ENCODE results near the gene CD79B. TPM values are rescaled to one million over a fixed set of nuclear protein-coding genes. Genes with fewer than 3 reads are reported as not detected.

Gene CD79B
- not detected for polyA plus RNA-seq (2013, experiment 1 of 2; ENCODE audit: insufficient read length)
- not detected for polyA plus RNA-seq (2013, experiment 2 of 2; ENCODE audit: insufficient read length)

DNA sequence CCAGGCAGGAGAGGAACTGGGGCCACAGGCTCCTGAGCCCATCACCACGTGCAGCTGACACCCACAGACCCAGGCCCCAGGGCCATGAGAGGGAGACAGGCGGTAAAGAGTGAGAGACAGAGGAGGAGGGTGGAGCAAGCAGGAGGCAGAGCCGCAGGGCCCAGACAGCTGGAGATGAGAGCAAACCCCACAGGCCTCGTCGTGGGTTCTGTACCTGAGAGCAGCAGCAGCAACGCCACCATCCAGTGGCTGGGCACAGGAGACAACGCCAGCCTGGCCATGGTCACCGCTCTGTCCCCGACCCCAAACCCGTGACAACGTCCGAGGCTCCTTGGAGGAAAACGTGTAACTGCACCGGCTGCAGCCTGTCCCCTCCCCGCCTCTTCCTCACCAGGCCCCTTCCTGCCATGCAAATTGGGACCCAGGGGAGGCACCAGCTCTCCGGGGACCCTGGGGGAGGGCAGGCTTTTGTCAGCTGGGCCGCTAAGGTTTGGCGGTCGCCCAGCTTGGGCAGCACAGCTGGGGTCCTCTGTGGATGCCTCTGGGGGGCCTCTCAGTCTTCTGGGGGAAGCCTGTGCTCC lies at the start of gene CD79B:
Gene CD79B (minus strand): TSS at position 351 of the 581 bp plus-strand sequence. CDS start 70 bp downstream, at position 281.
- DNase-seq: no peak

DNA sequence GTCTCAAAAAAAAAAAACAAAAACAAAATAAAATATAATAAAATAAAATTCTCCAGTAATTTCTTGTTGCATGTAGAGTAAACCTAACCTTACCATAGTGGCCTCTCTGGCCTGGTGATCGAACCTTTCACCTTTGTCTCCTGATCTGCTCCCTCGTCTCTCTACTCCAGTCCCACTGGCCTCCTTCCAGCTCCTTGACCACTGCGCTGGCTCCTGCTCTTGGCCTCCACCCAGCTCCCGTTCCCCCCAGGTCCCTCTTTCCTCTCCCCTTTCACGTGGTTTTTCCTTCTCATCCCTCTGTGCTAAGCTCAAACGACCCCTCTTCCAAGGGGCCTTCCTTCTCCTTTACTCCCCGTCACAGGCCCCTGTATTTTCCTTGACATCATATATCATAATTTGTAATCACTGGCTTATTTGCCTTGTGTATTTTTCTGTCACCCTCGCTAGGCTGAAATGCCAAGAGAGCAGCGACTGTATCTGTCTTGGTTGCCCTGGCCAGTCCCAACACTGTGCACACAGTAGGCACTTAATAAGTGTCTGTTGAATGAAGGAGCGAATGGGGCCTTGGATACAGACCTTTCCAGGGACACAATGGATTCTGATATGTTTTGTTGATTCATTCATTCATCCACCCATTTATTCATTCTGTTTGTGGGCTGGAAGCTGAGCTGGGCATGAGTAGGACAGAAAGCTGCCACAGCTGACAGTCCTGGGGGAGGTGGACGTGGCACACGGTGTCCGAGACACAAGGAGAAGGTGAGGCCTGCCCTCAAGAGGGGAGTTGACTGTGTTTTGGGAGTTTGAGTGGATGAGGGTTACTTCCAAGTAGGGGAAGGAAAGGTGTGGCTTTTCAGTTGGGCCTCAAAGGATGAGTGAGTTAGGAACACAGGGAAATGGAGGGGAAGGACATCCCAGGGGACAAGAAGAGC lies 46.4 kb upstream of the CD79B start:
- no peak for DNase-seq

DNA sequence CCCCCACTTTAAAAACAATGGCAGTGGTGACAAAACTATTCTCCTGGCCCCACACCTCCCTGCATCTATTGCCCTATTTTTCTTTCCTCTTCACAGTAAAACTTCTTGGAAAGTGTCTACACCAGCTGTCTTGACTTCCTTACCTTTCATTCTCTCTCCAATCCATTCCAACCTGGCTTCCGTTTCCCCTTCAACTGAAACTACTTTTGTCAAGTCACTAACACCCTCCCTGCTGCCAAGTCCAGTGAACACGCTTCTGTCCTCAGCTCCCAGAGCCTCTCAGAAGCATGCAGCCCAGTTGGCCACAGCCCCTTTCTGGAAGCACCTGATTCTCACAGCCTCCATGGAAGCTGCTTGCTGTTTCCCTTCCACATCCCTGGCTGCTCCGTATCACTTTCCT lies 44.6 kb upstream of the CD79B start:
- no peak for DNase-seq

DNA sequence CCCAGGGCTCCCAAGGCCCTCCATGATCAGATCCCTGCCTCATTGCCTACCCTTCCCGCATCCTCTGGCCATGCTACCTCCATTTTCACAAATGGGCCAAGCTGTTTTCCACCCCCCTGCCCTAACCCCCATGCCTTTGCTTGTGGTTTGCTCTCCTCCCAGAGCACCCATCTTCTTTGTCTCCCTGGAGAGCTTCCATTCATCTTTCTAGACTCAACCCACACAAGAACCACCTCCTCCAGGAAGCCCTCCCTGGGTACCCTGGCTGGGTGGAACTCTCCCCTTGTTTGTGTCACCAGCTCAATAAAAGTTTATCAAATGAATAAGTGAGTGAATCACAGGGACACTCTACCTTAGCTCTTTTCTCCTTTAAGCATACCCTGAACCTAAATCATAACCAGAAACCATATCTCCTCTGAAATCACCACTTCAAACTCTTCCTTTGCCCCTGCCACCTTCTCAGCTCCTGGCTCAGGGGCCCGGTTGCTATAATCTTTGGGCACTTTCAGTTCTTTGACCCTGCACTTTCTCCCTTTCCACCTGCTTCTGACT lies 43.5 kb upstream of the CD79B start:
- DNase-seq: no peak

DNA sequence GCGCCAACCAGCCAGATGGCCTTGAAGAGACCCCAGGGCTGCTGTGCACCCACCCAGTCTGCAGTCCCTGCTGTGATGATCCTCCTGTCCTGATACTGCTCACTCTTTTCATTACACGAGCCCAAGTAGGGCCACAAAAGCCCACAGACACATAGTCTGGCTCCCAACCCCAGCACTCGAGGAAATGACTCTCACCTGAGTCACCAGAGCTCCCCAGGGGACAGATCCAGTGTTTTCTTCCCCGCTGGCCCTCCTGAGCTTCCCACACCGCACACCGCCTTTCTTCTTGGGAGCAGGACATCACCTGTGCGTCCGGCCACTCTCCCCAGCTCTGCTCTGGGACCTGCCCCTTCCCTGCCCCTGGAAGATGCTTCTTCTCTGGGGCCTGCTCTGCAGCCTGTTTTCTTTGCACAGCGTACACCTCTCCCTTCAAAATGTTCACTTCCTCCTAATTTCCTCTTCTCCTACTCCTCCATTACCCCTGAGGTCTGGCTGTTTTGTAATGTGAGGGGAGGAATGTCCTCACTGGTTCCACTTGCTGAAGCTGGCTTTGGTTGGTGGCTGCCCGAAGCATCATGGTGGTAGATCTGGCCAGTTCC lies 42.6 kb upstream of the CD79B start:
- DNase-seq: peak; percentile 58

DNA sequence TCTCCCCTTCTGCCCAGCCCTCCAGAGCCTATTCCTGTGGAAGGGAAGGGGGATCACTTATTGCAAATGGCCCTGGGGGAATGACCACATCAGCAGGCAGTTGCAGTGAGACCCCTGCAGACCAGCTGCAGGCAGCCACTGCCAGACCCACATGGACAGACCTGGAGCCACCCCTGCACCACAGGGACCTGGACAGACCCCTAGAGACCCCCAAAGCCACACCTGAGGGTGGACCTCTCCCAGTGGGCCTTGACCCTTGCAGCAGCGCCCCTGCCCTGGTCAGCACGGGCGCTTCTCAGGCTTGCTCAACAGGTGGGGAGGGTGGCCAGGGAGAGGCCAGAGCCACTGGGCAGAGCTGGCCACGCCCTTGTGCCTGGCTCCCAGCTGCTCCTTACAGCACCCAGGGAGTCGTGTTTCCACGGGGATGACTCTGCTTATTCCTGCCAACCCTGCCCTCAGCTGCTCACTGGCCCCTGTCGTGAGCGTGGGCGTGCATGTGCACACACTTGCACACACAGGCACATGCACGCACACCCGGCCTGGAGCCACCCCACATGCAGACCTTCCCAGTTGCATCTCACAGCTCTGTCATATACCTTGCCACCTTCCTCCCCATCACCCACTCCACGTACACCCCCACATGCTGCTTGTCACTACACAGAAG lies 41.9 kb upstream of the CD79B start:
- DNase-seq: no peak

DNA sequence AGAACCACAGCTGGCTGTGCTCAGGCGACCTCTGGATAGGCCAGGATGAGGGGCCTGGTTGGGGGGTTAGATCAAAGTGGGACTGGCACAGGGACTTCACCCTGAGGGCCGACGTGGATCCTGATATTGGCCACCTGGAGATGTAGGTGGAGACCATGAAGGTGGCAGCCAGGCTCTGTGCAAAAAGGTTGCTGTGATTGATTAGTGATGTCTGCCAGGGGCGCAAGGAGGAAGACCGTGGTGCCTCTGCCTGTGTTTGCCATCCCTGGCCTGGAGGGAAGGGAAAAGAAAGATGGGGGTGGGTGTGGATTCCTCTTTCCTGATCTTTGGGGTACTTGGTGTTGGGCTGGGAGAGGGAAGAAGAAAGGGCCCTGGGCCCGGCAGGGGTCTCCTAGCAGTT lies 41.1 kb upstream of the CD79B start:
- no peak for DNase-seq

DNA sequence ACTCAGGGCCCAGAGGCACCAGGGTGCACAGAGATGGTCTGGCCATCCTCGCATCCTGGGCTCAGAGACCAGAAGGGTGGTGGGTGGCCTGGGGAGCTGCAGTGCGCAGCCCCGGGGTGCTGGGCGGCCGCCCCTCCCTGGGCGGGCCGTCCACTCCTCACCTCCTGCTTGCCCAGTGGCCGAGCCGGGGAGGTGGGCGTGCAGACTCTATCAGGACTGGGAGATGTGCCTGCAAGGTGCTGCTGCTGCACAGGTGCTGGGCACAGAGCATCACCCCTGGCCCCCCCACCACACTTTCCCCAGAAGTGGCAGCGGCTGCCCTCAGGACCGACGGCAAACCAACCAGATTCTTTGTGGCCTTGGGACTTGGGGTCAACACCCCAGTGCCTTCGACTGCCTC lies 40.7 kb upstream of the CD79B start, which contains the start of gene SCN4A:
Gene SCN4A (minus strand): TSS at position 123 of the 400 bp plus-strand sequence. CDS start 77 bp downstream, at position 46.
- DNase-seq: no peak

DNA sequence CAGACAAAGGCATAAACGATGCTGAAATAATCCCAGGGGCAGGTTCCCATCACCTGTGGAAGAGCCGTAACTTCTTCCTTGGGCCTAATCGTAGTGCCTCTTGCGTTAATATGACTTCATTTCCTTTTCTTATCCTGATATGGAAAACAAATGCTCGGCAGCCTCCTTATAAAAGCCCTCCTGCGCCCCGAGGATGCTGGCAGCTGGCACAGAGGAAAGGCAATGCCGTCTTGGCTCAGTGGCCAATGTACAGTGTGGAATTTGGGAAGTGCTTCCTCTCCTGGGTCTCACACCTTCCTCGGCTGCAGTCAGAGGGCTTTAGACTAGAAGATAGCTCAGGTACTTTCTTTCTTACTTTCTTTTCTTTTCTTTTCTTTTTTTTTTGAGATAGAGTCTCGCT lies 37.1 kb upstream of the CD79B start:
- DNase-seq: no peak

DNA sequence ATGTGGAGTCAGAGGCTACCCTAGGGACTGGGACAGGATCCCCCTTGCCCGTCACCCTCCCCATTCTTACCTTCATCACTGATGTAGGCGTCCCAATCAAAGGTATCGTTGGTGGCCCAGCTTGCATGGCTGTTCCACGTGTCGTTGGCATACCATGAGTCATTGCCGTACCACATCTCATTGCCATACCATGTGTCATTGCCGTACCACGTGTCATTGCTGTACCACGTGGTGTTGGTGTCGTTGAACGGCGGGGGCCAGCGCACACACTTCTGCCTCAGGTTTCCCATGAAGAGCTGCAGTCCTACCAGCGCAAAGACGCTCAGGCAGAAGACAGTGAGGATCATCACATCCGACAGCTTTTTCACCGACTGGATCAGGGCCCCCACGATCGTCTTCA lies 35.8 kb upstream of the CD79B start:
- no peak for DNase-seq

DNA sequence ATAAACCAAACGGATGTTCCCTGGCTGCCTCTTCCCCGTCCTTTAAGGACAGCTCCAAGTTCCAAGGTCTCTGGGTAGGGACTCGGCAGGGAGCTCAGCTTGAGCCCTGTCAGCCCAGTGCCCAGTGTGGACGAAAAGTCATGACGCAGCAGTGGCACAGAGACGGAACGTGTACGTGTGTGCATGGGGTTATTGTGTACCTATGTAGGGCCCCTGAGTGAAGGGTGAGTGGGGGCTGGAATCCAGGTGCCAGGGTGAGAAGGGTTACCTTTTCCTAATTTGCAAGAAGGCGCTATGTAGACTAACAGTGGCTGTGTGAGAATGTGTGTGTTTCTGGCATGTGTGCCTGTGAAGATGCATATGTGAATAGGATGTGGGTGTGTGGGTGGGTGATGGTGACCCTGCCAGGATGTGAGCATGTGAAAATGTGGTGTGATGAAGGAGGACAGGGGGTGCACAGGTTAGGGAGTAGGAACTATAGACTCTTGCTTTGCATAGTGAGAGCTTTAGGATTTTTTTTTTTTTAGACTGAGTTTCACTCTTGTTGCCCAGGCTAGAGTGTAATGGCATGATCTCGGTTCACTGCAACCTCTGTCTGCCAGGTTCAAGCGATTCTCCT lies 34.6 kb upstream of the CD79B start:
- DNase-seq: no peak

DNA sequence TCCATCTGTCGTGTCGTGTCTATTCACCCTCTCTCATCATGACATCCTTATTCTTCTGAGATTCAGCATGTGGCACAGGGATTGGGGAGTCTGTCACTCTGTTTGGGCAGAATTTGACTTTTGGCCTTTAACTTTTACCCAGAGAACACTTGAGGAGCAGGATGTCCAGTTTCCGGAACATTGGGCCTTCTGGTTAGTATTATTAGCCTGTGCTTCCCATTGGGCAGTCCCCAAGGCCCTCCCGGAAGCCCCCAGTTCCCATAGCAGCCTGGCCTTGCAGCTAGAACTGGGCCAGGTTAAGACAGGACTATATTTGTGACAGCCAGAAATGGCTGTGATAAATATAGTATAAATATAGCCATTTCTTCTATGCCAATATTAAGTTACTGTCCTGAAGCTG lies 31.0 kb upstream of the CD79B start:
- no peak for DNase-seq

DNA sequence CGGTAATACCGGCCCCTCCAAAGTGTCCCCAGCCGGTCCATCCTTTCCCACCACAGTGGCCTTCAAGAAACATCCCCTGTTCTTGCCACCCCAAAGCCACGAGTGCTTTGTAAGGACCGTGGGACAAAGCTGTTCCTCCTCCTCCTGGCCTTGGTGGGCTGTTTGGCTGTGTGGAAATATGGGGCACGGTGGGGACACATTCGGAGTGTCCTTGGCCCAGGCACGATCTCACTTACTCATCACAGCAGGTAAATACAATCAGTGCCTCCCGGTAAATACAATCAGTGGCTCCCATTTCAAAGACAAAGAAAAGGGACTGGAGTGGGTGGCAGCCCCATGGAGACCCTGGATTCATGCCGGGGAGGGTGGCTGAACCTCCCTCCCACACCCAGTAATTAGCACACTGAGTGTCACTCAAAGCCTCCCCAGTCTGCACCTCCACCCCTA lies 30.2 kb upstream of the CD79B start:
- no peak for DNase-seq

DNA sequence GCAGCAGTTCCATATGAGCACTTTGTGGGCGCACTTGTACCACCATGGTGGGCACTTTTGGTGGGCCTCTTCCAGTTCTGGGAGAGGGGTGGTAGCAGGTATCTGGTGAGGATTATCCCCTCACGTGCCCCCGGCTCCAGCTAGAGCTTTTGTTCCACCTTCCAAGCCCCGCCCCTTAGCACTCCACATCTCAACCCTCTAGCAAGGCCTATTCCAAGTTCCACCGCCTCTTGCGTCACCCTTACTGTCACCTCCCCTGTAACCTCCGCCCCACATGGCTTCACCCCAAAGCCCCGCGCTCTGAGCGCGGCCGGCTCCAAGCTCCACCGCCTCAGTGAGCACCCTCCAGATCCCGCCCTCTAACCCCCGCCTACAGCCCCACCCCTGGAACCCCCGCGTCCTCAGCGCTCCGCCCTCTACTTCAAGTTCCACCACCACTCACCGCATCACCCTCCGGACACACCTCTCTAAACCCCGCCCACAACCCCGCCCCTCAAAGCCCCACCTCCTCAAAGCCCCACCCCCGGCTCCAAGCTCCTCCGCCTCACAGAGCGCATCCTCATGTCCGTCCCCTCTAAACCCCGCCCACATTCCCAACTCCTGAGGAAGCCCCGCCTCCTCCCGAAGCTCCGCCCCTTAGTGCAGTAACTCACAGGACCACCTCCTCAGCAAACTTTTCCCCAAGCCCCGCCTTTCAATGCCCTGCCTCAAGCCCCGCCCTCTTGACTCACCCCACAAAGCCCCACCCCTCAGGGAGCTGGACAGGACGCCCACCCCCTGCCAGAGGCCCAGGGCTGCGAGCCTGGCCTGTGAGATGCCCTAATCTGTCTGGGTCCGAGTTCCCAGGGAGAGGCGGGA lies 29.5 kb upstream of the CD79B start:
- peak; percentile 60 for DNase-seq

DNA sequence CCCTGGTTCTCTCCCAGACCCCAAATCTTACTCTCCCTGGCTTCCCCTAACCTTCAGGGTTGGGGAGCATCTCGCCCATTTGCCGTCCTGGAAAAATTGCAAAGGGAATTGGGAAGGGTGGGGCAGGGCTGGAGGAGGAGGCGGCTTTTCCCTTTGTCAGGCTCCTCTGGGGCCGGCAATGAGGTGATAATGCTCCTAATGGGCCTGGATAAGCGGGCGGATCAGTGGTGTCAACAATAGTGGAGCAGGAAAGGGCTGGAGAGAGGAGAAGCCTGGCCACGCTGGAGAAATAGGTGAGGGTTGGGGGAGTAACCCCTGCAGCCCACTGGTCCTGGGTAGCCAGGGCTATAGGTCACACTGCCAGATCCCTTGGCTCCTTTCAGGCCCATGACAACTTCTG lies 28.3 kb upstream of the CD79B start:
- no peak for DNase-seq

DNA sequence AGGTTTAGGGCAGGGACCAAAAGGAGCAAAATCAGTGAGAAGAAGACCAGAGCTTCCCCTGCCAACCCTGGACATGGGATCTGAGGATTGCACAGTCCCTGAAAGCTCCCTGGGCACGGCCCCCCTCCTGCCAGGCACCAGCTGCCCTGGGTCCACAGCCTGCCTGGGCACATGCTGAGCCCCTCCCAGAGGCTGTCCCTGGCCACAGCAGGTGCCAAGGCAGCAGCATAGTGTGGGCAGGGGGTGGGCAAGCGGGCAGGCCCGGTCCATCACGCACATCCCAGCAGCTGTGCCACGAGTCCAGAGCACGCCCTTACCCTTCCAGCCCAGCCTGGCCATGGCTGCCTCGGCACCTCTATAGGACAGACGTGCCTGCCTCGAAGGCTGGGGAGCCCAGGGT lies 27.9 kb upstream of the CD79B start:
- DNase-seq: no peak

DNA sequence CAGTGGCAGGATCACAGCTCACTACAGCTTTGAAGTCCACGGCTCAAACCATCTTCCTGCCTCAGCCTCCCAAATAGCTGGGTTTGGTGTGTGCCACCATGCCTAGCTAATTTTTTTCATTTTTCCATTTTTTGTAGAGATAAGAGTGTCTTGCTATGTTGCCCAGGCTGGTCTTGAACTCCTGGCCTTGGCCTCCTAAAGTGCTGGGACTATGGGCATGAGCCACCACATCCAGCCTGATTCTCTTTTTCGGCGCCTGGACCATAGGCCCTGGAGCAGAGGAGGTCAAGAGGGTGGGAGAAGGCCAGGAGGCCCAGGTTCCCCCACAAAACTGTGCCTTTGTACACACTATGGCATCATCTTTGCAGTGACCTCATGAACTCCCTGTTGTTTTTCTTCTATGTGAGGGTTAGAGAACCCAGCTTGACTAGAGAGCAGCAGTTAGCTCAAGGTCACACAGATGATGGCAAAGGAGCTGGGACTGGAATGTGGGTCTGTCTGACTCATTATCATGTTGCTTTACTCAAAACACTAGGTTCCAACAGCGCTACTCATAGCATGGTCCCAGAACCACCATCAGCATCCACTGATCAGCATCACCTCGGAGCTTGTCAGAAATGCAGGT lies 24.3 kb upstream of the CD79B start:
- DNase-seq: peak; percentile 40

DNA sequence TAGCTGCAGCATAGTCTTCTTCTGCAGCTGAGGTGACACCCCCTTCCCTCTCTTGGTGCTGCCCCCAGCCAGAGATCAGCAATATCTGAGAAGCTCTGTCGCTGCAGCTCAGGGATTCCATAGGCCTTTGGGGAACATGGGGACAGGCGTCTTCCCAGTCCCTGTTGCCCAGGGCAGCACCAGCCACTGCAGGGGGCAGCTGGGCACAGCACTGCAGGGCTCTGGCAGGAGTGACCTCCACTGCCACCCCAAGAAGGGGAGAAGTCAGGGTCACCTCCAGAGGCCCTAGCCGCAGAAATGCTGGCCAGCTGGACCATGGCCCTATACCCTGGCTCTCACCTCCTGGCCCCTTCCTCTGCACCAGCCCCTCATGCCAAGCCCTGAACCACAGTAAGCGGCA lies 23.7 kb upstream of the CD79B start:
- DNase-seq: no peak

DNA sequence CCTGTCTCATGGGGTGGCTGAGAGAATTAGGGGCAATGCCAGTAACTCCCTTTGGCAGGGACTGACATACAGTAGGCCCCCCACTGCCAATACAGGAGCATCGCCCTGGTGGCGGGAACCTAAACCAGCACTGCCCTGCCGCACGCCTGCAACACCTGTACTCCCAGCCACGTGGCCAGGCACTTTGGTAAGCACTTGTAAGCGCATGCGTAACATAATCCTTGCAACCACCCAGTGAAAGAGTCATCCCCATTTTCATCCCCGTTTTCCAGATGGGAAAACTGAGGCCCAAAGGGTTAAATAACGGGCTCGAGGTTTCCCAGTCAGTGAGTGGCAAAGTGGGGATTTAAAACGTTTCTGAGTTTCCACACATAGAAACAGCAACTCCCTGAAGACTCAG lies 23.1 kb upstream of the CD79B start:
- no peak for DNase-seq

DNA sequence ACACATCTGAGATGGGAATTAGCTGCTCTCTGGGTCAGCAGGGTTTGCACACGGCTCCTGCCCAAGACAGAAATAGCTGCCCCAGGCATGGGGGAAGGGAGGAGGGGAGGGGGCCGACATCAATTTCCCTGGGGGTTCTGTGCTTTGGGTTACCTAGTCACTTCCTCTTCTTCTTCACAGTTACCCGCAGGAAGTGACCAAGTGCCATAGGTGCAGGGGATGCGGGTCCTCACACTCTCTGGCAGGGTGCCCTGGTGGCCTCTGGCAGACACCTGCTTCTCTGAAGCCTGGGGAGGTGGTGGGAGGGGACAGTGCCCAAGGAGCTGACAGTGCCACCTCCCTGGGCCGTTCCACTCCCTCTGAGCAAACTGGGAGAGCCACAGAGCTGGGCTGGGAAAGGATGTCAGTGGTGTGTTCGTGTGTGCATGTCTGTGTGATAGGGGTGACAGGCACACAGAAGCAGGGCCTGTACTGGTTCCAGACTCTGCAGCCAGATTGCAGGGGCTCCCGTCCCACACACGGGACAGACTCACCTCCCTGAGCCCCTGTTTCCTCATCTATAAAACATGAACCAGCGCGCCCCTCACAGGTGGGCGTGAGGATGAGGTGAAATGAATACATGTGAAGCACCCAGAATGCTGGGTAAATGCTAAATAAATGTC lies 22.4 kb upstream of the CD79B start:
- no peak for DNase-seq
